Endodermal cell (in vitro differentiated cells): ENCODE measurements around the gene PROSER2. TPM values are rescaled to one million over a fixed set of nuclear protein-coding genes. Genes with fewer than 3 reads are reported as not detected.
A peak's percentile ranks its signal among the peaks of the same experiment; 100 is the strongest.

Experiments
- DNase-seq: peaks from one replicate; pipeline ENCODE4 v3.0.0-alpha.2; 2017
- H3K27ac ChIP-seq: 2 replicates; pipeline ENCODE4 v1.5.1; 2013; ENCODE audit warnings: mild to moderate bottlenecking, low read depth, low read length, moderate library complexity
- H3K27me3 ChIP-seq: 2 replicates; pipeline ENCODE4 v1.6.1; 2013; ENCODE audit warnings: mild to moderate bottlenecking, low read length, moderate library complexity; ENCODE audit not compliant: insufficient read depth, control insufficient read depth, poor library complexity, severe bottlenecking
- H3K36me3 ChIP-seq: 2 replicates; pipeline ENCODE4 v1.7.0; 2013; ENCODE audit warnings: mild to moderate bottlenecking, low read length, moderate library complexity; ENCODE audit not compliant: control insufficient read depth, insufficient read depth
- H3K4me1 ChIP-seq: one replicate; pipeline ENCODE4 v1.7.0; 2013; ENCODE audit warnings: low read length; ENCODE audit not compliant: control insufficient read depth, insufficient read depth
- H3K4me3 ChIP-seq: 2 replicates; pipeline ENCODE4 v1.5.1; 2013; ENCODE audit warnings: mild to moderate bottlenecking, low read length, moderate library complexity
- H3K9ac ChIP-seq: 2 replicates; pipeline ENCODE4 v1.6.1; 2013; ENCODE audit warnings: mild to moderate bottlenecking, low read length, moderate library complexity; ENCODE audit not compliant: poor library complexity, severe bottlenecking; ENCODE audit errors: extremely low read depth
- H3K9me3 ChIP-seq: 2 replicates; pipeline ENCODE4 v1.6.1; 2013; ENCODE audit warnings: mild to moderate bottlenecking, low read length, moderate library complexity; ENCODE audit not compliant: control insufficient read depth
- H3K27ac Mint-ChIP-seq: 2 replicates; pipeline ENCODE4 v1.8.0; 2020; ENCODE audit warnings: mixed read lengths
- H3K27me3 Mint-ChIP-seq: 2 replicates; pipeline ENCODE4 v1.8.0; 2021; ENCODE audit warnings: mild to moderate bottlenecking, mixed read lengths; ENCODE audit not compliant: insufficient read depth
- H3K36me3 Mint-ChIP-seq: 2 replicates; pipeline ENCODE4 v1.8.0; 2020; ENCODE audit warnings: low read depth, mixed read lengths
- H3K4me1 Mint-ChIP-seq: 2 replicates; pipeline ENCODE4 v1.8.0; 2020; ENCODE audit warnings: mixed read lengths
- H3K4me3 Mint-ChIP-seq: 2 replicates; pipeline ENCODE4 v1.8.0; 2020; ENCODE audit warnings: mild to moderate bottlenecking, moderate library complexity, mixed read lengths
- H3K9me3 Mint-ChIP-seq: 2 replicates; pipeline ENCODE4 v1.8.0; 2020; ENCODE audit warnings: mild to moderate bottlenecking, mixed read lengths
- WGBS, 2 experiments: methylation state at CpG; one replicate each; pipeline versions ENCODE4 v1.1.5 to v1.1.7; 2013; ENCODE audit warnings: missing lambda C conversion rate in 2 of 2, mixed read lengths in 1 of 2; ENCODE audit not compliant: insufficient coverage in 1 of 2, insufficient read length in 1 of 2; 5-methylcytosine and 5-hydroxymethylcytosine counted together
- total RNA-seq, 2 donors: library from RNA; stranded (reverse); fragmentation: NEBNext Ultra II Directional in 1 of 2; extraction: Animal tissue kit (Norgen Biotek cat#: 25700) in 1 of 2; gene quantifications; 2 replicates in 1 of 2; 3 replicates in 1 of 2; pipeline ENCODE4 v1.2.1, GENCODE V29; 2021
- TF ChIP-seq, protein P1 (sequence below): fragments of 200-600 bp; sonication (generic); conservative IDR thresholded peaks from 2 replicates; pipeline ENCODE4 v1.5.0; 2021; ENCODE audit warnings: antibody characterized with exemption, mild to moderate bottlenecking

The PROSER2 gene
- total RNA-seq, 2 donors from 2014 or later, result 13.2 to 18.9 TPM

DNA sequence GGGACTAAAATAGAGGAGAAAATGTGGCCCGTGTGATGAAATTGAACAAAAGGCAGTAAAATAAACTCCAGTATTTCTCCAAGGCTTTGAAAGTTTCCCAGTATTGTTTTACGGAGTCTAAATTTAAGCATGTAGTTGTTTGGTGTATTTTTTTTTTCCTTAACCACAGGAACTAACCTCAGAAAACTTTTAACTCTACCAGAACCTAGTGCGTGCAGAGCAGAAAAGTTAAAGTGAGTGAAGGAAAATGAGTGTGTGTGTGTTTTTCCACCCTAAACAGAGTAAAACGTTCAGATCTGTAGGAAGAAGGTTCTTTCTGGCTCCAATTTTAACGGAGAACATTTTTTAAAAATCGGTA is 812 bp downstream of the PROSER2 start:
- 28 to 54% methylated on average over 4 to 5 of the region's 6 CpGs for WGBS, 2 experiments
- peak overlapping the region; percentile 61 for H3K27ac Mint-ChIP-seq
- H3K4me3 ChIP-seq, result peak overlapping the region; percentile 93
- TF ChIP-seq, protein P1, sequence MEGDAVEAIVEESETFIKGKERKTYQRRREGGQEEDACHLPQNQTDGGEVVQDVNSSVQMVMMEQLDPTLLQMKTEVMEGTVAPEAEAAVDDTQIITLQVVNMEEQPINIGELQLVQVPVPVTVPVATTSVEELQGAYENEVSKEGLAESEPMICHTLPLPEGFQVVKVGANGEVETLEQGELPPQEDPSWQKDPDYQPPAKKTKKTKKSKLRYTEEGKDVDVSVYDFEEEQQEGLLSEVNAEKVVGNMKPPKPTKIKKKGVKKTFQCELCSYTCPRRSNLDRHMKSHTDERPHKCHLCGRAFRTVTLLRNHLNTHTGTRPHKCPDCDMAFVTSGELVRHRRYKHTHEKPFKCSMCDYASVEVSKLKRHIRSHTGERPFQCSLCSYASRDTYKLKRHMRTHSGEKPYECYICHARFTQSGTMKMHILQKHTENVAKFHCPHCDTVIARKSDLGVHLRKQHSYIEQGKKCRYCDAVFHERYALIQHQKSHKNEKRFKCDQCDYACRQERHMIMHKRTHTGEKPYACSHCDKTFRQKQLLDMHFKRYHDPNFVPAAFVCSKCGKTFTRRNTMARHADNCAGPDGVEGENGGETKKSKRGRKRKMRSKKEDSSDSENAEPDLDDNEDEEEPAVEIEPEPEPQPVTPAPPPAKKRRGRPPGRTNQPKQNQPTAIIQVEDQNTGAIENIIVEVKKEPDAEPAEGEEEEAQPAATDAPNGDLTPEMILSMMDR, result no peak
- no peak overlapping the region for H3K27ac ChIP-seq
- peaks cover 22% of the 10 kb centered on the region for H3K4me1 Mint-ChIP-seq
- peak overlapping the region; percentile 71 for H3K4me3 Mint-ChIP-seq
- no peaks in the 10 kb centered on the region for H3K9me3 ChIP-seq
- peak overlapping the region; percentile 75 for H3K9ac ChIP-seq
- peaks cover 8% of the 10 kb centered on the region for H3K27me3 Mint-ChIP-seq
- no peaks in the 10 kb centered on the region for H3K27me3 ChIP-seq
- H3K9me3 Mint-ChIP-seq, result no peaks in the 10 kb centered on the region
- H3K36me3 Mint-ChIP-seq, result no peaks in the 10 kb centered on the region
- no peaks in the 10 kb centered on the region for H3K36me3 ChIP-seq
- DNase-seq, result no peak
- peaks cover 6% of the 10 kb centered on the region for H3K4me1 ChIP-seq

DNA sequence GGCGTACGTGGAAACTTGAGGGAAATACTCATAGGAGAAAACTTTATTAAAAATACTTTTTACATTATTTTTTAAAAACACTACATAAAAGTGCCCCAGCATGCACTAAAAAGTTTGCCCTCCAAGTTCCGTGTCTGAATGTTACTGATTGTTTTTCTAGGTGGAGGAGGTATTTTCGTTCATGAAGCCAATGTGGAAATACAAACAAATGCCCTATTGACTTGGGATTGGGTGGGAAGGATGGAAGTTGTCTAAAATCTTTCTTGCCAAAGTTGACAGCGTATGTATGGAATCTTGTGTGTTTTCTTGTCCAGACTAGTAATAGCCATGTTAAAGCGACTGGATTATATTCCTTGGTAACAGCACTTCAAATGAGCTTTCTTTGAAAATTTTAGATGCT is 1.2 kb downstream of the PROSER2 start:
- Mint-ChIP-seq H3K27ac (no peak overlapping the region), H3K36me3 (no peaks in the 10 kb centered on the region), H3K4me3 (peak overlapping the region; percentile 71), H3K9me3 (no peaks in the 10 kb centered on the region), H3K4me1 (peaks cover 24% of the 10 kb centered on the region), H3K27me3 (peaks cover 8% of the 10 kb centered on the region)
- Histone ChIP-seq H3K4me3 (peak overlapping the region; percentile 93), H3K9me3 (no peaks in the 10 kb centered on the region), H3K36me3 (no peaks in the 10 kb centered on the region), H3K27ac (no peak overlapping the region), H3K27me3 (no peaks in the 10 kb centered on the region), H3K9ac (peak overlapping the region; percentile 75), H3K4me1 (peaks cover 6% of the 10 kb centered on the region)
- 87 to 90% methylated on average over 3 to 6 of the region's 6 CpGs for WGBS, 2 experiments
- no peak for DNase-seq
- TF ChIP-seq, protein P1, result no peak

DNA sequence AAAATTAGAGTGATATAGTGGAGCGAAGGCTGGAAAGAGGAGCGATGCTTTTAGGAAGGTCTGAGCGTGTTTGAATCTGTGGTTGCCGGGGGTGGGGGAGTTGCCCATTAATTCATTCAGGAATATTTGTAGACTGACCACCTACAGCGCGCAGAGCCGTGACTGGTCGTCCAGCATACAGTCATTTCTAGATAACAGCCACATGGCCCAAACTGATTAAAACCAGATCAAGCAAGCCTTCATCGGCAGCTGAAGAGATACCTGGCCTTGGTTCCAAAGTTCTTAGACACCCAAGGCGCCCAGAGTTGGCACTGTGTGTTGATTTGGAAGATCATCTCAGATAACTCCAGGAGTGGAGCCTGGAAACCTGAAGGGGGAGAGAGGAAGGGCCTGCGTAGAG is 1.7 kb downstream of the PROSER2 start:
- no peaks in the 10 kb centered on the region for H3K36me3 Mint-ChIP-seq
- Histone ChIP-seq H3K4me3 (peak overlapping the region; percentile 93), H3K9ac (no peak overlapping the region)

More for the DNA sequence above, 1.7 kb downstream of the PROSER2 start:
- H3K9me3 Mint-ChIP-seq, result no peaks in the 10 kb centered on the region
- no peaks in the 10 kb centered on the region for H3K27me3 ChIP-seq
- peak overlapping the region; percentile 71 for H3K4me3 Mint-ChIP-seq
- no peak overlapping the region for H3K27ac Mint-ChIP-seq
- H3K27me3 Mint-ChIP-seq, result peaks cover 8% of the 10 kb centered on the region
- no peak for DNase-seq
- H3K36me3 ChIP-seq, result no peaks in the 10 kb centered on the region
- H3K27ac ChIP-seq, result no peak overlapping the region
- TF ChIP-seq, protein P1, result no peak
- no peaks in the 10 kb centered on the region for H3K9me3 ChIP-seq
- H3K4me1 Mint-ChIP-seq, result peaks cover 24% of the 10 kb centered on the region
- 94 to 95% methylated on average over 7 to 11 of the region's 11 CpGs for WGBS, 2 experiments
- H3K4me1 ChIP-seq, result peaks cover 6% of the 10 kb centered on the region
